HS-5 (cell line): ENCODE measurements around the gene TMEM63B.

ENCODE experiments used
- DNase-seq: peaks from one replicate; pipeline ENCODE4 v3.0.0-alpha.2; 2012; ENCODE audit warnings: low read depth

TMEM63B gene

GRCh38 chr6:44117397-44118128 is 9.8 kb upstream of the TMEM63B start:
- no peak for DNase-seq

GRCh38 chr6:44119704-44120262 is 7.6 kb upstream of the TMEM63B start:
- no peak for DNase-seq

- no peak for DNase-seq
Observed at GRCh38 chr6:44120692-44121443, 6.5 kb upstream of the TMEM63B start.

- DNase-seq = no peak
Observed at GRCh38 chr6:44122801-44123200, 4.6 kb upstream of the TMEM63B start.

- DNase-seq = no peak
Observed at GRCh38 chr6:44123544-44123943, 3.8 kb upstream of the TMEM63B start.

- no peak for DNase-seq
Observed at GRCh38 chr6:44126320-44127149, 819 bp upstream of the TMEM63B start.

GRCh38 chr6:44128020-44128917 is 915 bp downstream of the TMEM63B start:
- DNase-seq = no peak

- DNase-seq = no peak
Observed at GRCh38 chr6:44129841-44130322, 2.5 kb downstream of the TMEM63B start.

GRCh38 chr6:44131892-44132291 is 4.5 kb downstream of the TMEM63B start:
- DNase-seq = no peak

- no peak for DNase-seq
Observed at GRCh38 chr6:44132476-44132875, 5.1 kb downstream of the TMEM63B start.

GRCh38 chr6:44133003-44133931 is 5.9 kb downstream of the TMEM63B start:
- no peak for DNase-seq

- DNase-seq = no peak
Observed at GRCh38 chr6:44133981-44134711, 6.8 kb downstream of the TMEM63B start.

- no peak for DNase-seq
Observed at GRCh38 chr6:44135173-44135758, 7.9 kb downstream of the TMEM63B start.

- DNase-seq = no peak
Observed at GRCh38 chr6:44135875-44136274, 8.5 kb downstream of the TMEM63B start.

GRCh38 chr6:44138717-44139350 is 11.5 kb downstream of the TMEM63B start:
- DNase-seq = no peak

GRCh38 chr6:44139351-44139743 is 12.0 kb downstream of the TMEM63B start:
- no peak for DNase-seq

- no peak for DNase-seq
Observed at GRCh38 chr6:44142835-44143234, 15.5 kb downstream of the TMEM63B start.

GRCh38 chr6:44143731-44144130 is 16.4 kb downstream of the TMEM63B start:
- DNase-seq = no peak
